ENCODE measurements around the gene TNN.

Gene TNN

DNA sequence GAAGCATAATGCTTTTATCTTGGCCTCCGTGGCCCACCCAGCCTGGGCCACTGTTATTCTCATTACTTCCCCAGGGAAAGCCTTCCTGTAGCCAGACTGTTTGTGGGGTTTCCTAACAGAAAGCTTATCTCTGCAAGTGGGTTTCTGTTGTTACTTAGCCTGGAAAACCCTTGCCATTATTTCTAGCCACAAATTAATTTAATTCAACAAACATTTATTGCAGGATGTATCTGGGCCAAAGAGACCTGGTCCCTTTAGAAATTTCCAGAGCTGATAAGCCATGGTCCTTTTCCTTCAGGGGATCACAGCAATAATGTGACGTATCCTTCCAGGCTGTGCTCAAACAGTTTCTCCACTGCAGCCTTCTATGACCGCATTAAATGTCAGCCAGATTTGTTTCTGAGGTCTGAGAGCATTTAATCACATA lies 20.9 kb downstream of the TNN start:
- in situ Hi-C loops (cut with MboI; ENCODE audit: low sequenced_read_pairs, unreplicated experiment), result no loop called here
- no peak for DNase-seq (ENCODE audit: low spot score)
- TF ChIP-seq, protein P1, sequence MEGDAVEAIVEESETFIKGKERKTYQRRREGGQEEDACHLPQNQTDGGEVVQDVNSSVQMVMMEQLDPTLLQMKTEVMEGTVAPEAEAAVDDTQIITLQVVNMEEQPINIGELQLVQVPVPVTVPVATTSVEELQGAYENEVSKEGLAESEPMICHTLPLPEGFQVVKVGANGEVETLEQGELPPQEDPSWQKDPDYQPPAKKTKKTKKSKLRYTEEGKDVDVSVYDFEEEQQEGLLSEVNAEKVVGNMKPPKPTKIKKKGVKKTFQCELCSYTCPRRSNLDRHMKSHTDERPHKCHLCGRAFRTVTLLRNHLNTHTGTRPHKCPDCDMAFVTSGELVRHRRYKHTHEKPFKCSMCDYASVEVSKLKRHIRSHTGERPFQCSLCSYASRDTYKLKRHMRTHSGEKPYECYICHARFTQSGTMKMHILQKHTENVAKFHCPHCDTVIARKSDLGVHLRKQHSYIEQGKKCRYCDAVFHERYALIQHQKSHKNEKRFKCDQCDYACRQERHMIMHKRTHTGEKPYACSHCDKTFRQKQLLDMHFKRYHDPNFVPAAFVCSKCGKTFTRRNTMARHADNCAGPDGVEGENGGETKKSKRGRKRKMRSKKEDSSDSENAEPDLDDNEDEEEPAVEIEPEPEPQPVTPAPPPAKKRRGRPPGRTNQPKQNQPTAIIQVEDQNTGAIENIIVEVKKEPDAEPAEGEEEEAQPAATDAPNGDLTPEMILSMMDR (IDR thresholded peaks at IDR 0.05; ENCODE audit: borderline replicate concordance, control extremely low read depth, extremely low read depth, insufficient read depth, missing control alignments), result no peak

DNA sequence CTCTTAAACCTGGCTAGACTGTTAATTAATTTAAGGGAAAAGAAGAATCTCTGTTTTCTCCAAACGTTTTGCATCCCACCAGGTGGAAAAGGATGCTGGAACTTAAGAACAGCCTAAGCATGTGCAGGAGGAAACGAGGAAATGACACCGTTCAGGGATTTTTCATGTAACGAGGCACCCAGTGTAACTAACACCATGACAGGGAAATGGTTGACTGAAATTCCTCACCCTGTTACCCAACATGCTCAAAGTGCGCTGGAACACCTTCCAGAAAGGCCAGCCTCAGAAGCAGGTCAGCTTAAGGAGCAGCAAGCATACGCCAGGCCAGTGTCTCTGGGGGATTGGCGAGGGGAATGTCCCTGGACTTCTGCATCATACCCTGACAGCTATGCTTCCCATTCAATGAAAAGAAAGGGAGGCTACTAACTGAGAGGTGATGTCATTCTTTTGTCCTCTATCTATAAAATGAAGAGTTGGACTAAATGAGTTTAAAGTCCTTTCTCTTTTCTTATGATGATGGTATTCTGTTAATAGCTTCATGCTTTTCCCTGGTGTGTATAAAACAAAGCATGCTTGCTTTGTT lies 21.6 kb downstream of the TNN start:
- TF ChIP-seq, protein P1 (IDR thresholded peaks at IDR 0.05; ENCODE audit: borderline replicate concordance, control extremely low read depth, extremely low read depth, insufficient read depth, missing control alignments), result no peak
- in situ Hi-C loops (cut with MboI; ENCODE audit: low sequenced_read_pairs, unreplicated experiment), result no loop called here
- DNase-seq (ENCODE audit: low spot score), result no peak

DNA sequence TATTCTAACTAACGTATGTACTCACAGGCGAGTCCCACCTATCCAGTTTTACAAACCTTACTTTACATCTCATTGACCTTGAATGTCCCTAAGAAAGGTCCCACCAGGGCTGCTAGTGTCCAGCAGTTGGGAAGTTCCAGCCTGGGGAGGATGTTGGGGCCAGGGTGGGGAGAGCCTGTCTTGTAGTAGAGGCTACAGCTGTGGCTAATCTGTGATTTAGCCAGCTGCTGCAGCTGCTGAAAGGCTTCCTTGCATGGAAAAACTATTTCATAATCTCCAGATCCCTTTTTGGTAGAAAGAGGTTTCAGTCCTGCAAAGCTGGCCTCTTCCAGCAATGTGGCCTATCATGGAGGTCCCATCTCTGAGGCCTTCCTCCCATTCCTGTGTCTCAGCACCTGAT lies 23.1 kb downstream of the TNN start:
- no peak for DNase-seq (ENCODE audit: low spot score)
- TF ChIP-seq, protein P1 (IDR thresholded peaks at IDR 0.05; ENCODE audit: borderline replicate concordance, control extremely low read depth, extremely low read depth, insufficient read depth, missing control alignments), result no peak
- in situ Hi-C loops (cut with MboI; ENCODE audit: low sequenced_read_pairs, unreplicated experiment), result no loop called here

DNA sequence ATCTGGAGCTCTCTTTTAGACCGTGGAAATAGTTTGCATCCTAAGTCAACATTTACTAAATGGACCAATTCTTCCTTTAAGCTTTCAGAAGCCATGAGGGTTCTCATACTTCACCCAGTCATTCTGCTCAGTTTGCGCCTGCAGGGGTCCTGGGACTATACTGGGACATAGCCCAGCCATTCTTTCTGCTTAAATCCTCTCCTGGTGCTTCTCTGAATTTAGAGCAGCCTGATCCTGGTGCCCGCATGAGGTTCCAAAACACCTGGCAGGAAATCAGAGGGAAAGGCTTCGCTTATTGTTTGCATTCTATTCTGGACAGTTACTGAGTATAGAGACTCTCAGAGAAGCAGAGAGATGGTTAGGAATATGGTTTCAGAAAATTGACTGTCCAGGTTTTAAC lies 27.0 kb downstream of the TNN start:
- TF ChIP-seq, protein P1 (IDR thresholded peaks at IDR 0.05; ENCODE audit: borderline replicate concordance, control extremely low read depth, extremely low read depth, insufficient read depth, missing control alignments), result no peak
- in situ Hi-C loops (cut with MboI; ENCODE audit: low sequenced_read_pairs, unreplicated experiment), result no loop called here
- DNase-seq (ENCODE audit: low spot score), result no peak

DNA sequence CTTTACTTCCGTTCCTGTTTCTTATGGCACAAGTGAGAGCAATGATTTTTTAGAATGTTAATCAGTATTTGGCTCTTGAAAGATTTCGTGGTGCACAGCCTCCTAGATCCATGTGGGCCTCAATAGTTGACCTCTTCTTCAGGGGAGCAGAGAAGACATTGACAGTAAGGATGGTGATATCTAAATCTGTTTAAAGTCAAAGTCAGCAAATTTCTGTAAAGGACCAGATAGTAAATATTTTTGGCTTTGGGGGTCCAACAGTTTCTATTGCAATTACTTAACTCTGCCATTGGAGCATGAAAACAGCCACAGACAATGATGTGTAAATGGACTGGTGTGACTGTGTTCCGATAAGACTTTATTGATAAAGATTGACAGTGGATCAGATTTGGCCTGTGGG lies 27.4 kb downstream of the TNN start:
- in situ Hi-C loops (cut with MboI; ENCODE audit: low sequenced_read_pairs, unreplicated experiment), result no loop called here
- TF ChIP-seq, protein P1 (IDR thresholded peaks at IDR 0.05; ENCODE audit: borderline replicate concordance, control extremely low read depth, extremely low read depth, insufficient read depth, missing control alignments), result no peak
- DNase-seq (ENCODE audit: low spot score), result no peak

DNA sequence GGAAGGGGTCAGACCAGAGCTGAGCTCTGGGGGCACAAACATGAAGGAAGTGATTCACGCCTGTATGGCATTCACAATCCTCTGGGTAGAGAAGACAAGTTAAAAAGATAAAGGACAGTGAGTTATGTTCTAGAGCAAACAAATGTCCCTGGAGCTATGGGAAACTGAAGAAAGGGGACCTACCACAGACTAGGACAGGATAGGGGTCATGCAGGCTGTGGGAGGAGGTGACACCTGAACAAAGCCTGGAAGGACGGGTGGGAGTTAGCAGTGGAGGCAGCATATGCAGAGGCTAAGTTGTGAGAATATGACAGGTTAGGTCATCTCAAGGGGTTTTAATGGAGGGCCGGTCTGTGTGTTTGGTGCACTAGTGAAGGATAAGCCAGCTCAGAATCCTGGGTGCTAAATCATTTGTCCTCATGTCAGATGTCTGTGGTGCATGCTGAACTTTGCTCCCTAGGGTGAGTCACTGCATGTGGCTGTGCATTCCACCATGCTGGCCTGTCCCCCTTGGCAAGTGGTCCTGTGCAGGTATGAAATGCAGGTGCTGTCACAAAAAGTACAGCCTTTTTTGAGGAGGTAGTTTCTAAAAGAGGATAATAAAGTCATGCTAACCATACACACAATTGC lies 28.5 kb downstream of the TNN start:
- no peak for DNase-seq (ENCODE audit: low spot score)
- TF ChIP-seq, protein P1 (IDR thresholded peaks at IDR 0.05; ENCODE audit: borderline replicate concordance, control extremely low read depth, extremely low read depth, insufficient read depth, missing control alignments), result no peak
- in situ Hi-C loops (cut with MboI; ENCODE audit: low sequenced_read_pairs, unreplicated experiment), result no loop called here
